Keratinocyte (primary cell): ENCODE data around the gene IRF4.

Source experiments
- EZH2 ChIP-seq: IDR thresholded peaks from one replicate; pipeline ENCODE4 v1.6.1; 2012; ENCODE audit warnings: inconsistent platforms, mild to moderate bottlenecking, low read length, moderate library complexity
- TF ChIP-seq, protein P1 (sequence below), 3 experiments: IDR thresholded peaks in 1 of 3; conservative IDR thresholded peaks in 1 of 3; optimal IDR thresholded peaks in 1 of 3; 2 replicates in 2 of 3; 3 replicates in 1 of 3; pipeline versions ENCODE3 to v1.5.1; 2011; ENCODE audit warnings: low read length in 3 of 3, mild to moderate bottlenecking in 3 of 3, moderate library complexity in 2 of 3, control low read depth in 1 of 3, inconsistent platforms in 1 of 3; ENCODE audit not compliant: insufficient read depth in 2 of 3; ENCODE audit errors: extremely low read depth in 1 of 3

DNA sequence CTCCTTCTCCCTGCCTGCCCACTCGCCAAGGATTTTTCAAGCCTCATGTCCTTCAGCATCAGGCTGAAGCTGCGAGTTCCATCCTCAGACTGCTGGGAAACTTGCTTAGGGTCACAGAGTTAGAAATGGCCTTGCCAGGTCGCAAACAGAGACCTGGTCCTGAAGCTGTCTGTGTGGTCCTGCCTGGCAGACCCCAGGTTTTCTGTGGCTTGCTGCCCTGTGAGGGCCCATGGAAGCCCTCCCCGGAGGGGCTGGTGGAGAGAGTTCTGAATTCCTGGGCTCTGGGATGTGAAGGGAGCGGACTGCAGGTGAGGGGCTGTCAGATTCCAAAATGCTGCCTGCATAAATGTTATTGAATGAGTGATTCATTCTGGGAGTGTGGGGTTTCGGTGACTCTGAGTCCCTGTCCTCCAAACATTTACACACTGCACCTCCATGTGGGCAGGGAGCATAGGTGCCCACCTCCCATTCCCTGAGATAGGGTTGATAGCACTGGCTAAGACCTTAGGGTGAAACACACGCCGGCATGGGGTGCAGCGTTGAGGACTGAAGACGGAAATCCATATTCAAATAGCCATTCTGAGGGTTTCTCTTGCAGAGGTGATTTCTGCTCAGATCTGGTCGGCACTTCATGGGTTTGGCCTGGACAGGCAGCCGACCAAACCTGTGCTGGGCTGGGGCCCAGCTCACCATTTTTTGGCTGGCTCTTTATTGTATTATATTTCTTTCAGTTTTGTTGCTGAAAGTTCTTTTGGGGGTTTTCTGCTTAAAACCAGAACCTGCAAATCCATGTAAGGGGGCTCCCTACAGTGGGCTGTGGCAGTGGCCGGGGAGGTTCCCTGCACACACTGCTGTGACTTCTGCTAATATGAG lies 21.8 kb upstream of the IRF4 start:
- TF ChIP-seq, protein P1, sequence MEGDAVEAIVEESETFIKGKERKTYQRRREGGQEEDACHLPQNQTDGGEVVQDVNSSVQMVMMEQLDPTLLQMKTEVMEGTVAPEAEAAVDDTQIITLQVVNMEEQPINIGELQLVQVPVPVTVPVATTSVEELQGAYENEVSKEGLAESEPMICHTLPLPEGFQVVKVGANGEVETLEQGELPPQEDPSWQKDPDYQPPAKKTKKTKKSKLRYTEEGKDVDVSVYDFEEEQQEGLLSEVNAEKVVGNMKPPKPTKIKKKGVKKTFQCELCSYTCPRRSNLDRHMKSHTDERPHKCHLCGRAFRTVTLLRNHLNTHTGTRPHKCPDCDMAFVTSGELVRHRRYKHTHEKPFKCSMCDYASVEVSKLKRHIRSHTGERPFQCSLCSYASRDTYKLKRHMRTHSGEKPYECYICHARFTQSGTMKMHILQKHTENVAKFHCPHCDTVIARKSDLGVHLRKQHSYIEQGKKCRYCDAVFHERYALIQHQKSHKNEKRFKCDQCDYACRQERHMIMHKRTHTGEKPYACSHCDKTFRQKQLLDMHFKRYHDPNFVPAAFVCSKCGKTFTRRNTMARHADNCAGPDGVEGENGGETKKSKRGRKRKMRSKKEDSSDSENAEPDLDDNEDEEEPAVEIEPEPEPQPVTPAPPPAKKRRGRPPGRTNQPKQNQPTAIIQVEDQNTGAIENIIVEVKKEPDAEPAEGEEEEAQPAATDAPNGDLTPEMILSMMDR (optimal IDR thresholded peaks at IDR 0.05 in 1 of 3, IDR thresholded peaks at IDR 0.05 in 1 of 3, conservative IDR thresholded peaks at IDR 0.05 in 1 of 3; ENCODE audit: extremely low read depth in 1 of 3, insufficient read depth in 2 of 3, low read length in 3 of 3): no peak
- TF ChIP-seq EZH2: no peak
